Subcutaneous adipose tissue (tissue), 4 donors: Measurements from ENCODE around the gene HARS1. TPM values are rescaled to one million over a fixed set of nuclear protein-coding genes. Genes with fewer than 3 reads are reported as not detected.

ENCODE experiments used
- CTCF ChIP-seq: fragments of 450-650 bp; IDR thresholded peaks from one replicate; pipeline ENCODE4 v1.5.1; 2016; ENCODE audit warnings: low read depth, mild to moderate bottlenecking, control low read depth, antibody characterized with exemption, moderate library complexity
- small RNA-seq: library from RNA; depleted of rRNA; stranded (forward); fragments of <200 nt; gene quantifications from one replicate; pipeline ENCODE3, GENCODE V24; 2016
- total RNA-seq, 4 donors: library from RNA; depleted of rRNA; stranded (reverse); fragments of >200 nt; gene quantifications; one replicate each; pipeline ENCODE4 v1.1.0, GENCODE V29; 2016

Gene HARS1
- total RNA-seq, 4 donors from 2014 or later: 38.4 to 49.8 (median 47.4) TPM

GRCh38 chr5:140632366-140633020, 58.7 kb downstream of the HARS1 start:
- TF ChIP-seq CTCF: no peak

DNA sequence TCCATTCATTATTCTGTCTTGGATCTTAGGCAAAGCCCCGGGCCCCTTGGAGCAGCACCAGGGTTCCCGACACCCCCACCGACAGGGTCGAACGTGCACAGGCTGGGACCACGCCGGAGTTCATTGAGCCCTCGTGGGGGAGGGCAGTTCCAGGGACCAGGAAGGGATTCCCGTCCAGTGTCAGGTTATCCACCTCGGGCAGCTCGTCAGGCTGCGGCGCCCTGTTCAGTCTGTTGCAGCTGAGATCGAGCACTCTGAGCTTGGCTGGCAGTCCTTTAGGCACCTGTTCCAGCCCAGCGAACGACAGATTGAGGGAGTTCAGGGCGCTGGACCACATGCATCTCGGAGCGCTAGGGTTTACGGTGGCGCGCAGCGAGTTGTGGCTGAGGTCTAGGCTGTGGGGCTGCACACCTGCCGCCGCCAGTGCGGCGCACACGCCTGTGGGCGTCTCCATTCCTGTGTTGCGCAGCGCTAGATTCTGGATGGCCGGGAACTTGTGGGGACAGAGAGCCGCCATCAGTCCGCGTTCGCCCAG, 59.3 kb downstream of the HARS1 start:
- no peak for TF ChIP-seq CTCF

DNA sequence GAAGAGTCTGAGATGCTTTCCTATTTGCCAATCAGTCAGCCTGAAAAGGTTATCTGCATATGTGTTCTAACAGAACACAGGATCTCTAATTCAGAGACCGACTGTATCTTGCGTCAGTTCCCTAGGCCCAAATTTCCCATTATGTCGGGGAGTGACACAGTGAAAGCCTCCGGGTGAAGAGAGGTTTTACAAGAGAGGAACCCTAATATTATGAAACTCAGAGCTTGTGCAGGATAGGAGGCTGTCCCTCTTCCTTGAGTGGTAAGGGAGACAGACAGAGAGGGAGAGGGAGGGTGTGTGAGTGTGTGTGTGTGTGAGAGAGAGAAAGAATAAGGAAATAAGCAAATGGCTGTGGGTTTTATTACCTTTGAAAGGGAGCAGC, 60.1 kb downstream of the HARS1 start:
- TF ChIP-seq CTCF: no peak

GRCh38 chr5:140630292-140631035, 60.7 kb downstream of the HARS1 start:
- TF ChIP-seq CTCF: no peak

- no peak for TF ChIP-seq CTCF
Measured at GRCh38 chr5:140628711-140629110, 62.5 kb downstream of the HARS1 start.

DNA sequence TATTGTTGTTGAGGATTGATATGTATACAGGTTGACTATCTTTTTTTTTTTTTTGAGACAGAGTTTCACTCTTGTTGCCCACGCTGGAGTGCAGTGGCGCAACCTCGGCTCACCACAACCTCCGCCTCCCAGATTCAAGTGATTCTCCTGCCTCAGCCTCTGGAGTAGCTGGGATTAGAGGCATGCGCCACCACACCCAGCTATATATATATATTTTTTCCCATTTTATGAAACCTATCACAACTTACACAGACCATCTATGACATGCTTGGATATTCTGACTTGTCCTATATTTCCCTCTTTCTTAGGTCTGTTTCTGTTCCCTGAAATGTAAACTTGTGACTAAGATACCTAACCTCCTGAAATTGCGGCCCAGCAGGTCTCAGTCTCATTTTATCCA, 63.2 kb downstream of the HARS1 start:
- no peak for TF ChIP-seq CTCF

Small RNA genes within 50 kb of the gene (small RNA-seq; reads per million reads assigned to genes)
- gene VTRNA1-1 (159 reads per million, percentile 98 among the genes with 10 or more reads in this experiment), gene VTRNA1-2 (7.5 reads per million, percentile 86 among the genes with 10 or more reads in this experiment), gene VTRNA1-3 (0.73 reads per million)

Other genes with a start within 250 kb of the HARS1 start
- gene EIF4EBP3, start 143.7 kb downstream of the HARS1 start, total RNA-seq: 10 to 100 TPM; 24.9 to 36.2 (median 27.9) TPM
- gene SRA1, start 133.9 kb downstream of the HARS1 start, total RNA-seq: 10 to 100 TPM; 12.4 to 33.3 (median 14.7) TPM
- 10 to 100 TPM; 13.7 to 24.3 (median 18.9) TPM for gene APBB3, start 126.8 kb downstream of the HARS1 start, total RNA-seq
- 10 to 100 TPM; 21.1 to 32.2 (median 25.4) TPM for gene SLC35A4, start 126.5 kb downstream of the HARS1 start, total RNA-seq
- 100 to 1,000 TPM in 2 of 4 donors, 10 to 100 TPM in 2; 61.2 to 114 (median 97.3) TPM for gene CD14, start 58.2 kb downstream of the HARS1 start, total RNA-seq
- gene TMCO6, start 51.9 kb downstream of the HARS1 start, total RNA-seq: 10 to 100 TPM; 11.4 to 64.5 (median 23.7) TPM
- gene NDUFA2, start 43.7 kb downstream of the HARS1 start, total RNA-seq: 10 to 100 TPM; 63.2 to 83.2 (median 74.8) TPM
- 100 to 1,000 TPM in 3 of 4 donors, 10 to 100 TPM in 1; 80.7 to 144 (median 114) TPM for gene IK, start 43.5 kb downstream of the HARS1 start, total RNA-seq
- 10 to 100 TPM; 11.4 to 31.6 (median 19.8) TPM for gene WDR55, start 26.5 kb downstream of the HARS1 start, total RNA-seq
- gene DND1, start 17.8 kb downstream of the HARS1 start, total RNA-seq: 1 to 10 TPM in 2 of 4 donors, under 1 TPM in 1, not detected in 1; 0.66 to 1.3 (median 1.2) TPM
- gene HARS2, start 85 bp upstream of the HARS1 start, total RNA-seq: 10 to 100 TPM; 23.2 to 32.1 (median 31.4) TPM
- gene ZMAT2, start 9.1 kb upstream of the HARS1 start, total RNA-seq: 10 to 100 TPM; 35.0 to 48.7 (median 43.0) TPM
- gene PCDHA1, start 94.8 kb upstream of the HARS1 start, total RNA-seq: not detected
- under 1 TPM in 1 of 4 donors, not detected in 3; 0.38 TPM for gene PCDHA2, start 103.5 kb upstream of the HARS1 start, total RNA-seq
- under 1 TPM; 0.16 to 0.34 (median 0.20) TPM for gene PCDHA3, start 109.7 kb upstream of the HARS1 start, total RNA-seq
- gene PCDHA4, start 115.7 kb upstream of the HARS1 start, total RNA-seq: 1 to 10 TPM in 1 of 4 donors, under 1 TPM in 3; 0.16 to 1.3 (median 0.76) TPM
- under 1 TPM in 3 of 4 donors, not detected in 1; 0.33 to 0.57 (median 0.51) TPM for gene PCDHA5, start 130.2 kb upstream of the HARS1 start, total RNA-seq
- under 1 TPM; 0.22 to 0.49 (median 0.36) TPM for gene PCDHA6, start 136.6 kb upstream of the HARS1 start, total RNA-seq
- gene PCDHA7, start 142.9 kb upstream of the HARS1 start, total RNA-seq: under 1 TPM; 0.17 to 0.44 (median 0.26) TPM
- gene PCDHA8, start 149.8 kb upstream of the HARS1 start, total RNA-seq: under 1 TPM in 1 of 4 donors, not detected in 3; 0.17 TPM
- gene PCDHA9, start 157.0 kb upstream of the HARS1 start, total RNA-seq: under 1 TPM in 3 of 4 donors, not detected in 1; under 0.01 to 0.34 (median 0.19) TPM
- 1 to 10 TPM in 1 of 4 donors, under 1 TPM in 3; 0.51 to 1.9 (median 0.66) TPM for gene PCDHA10, start 164.5 kb upstream of the HARS1 start, total RNA-seq
- under 1 TPM in 3 of 4 donors, not detected in 1; 0.22 to 0.34 (median 0.33) TPM for gene PCDHA11, start 177.6 kb upstream of the HARS1 start, total RNA-seq
- under 1 TPM in 3 of 4 donors, not detected in 1; 0.17 to 0.22 (median 0.19) TPM for gene PCDHA12, start 183.9 kb upstream of the HARS1 start, total RNA-seq
- gene PCDHA13, start 190.8 kb upstream of the HARS1 start, total RNA-seq: 1 to 10 TPM in 1 of 4 donors, under 1 TPM in 3; 0.34 to 1.5 (median 0.69) TPM
- 1 to 10 TPM in 1 of 4 donors, under 1 TPM in 3; 0.44 to 1.9 (median 0.74) TPM for gene PCDHAC1, start 234.9 kb upstream of the HARS1 start, total RNA-seq